A673 (cell line): ENCODE data around the gene YIF1B. TPM values are rescaled to one million over a fixed set of nuclear protein-coding genes. Genes with fewer than 3 reads are reported as not detected.

Experiments used
- BruUV-seq: library from RNA; stranded (reverse); fragments of 400-500 nt; replicated peaks from 2 replicates; lab custom pipeline; 2021; lab: Mats Ljungman, UMichigan
- CTCF ChIA-PET: fragments of 300-600 bp; sonication (Branson Sonifier 250); formaldehyde crosslinking; loops from one replicate; lab custom pipeline; 2022; ENCODE audit warnings: antibody characterized with exemption; lab: Charles Lee
- POLR2A ChIA-PET: fragments of 300-600 bp; sonication (Branson Sonifier 250); formaldehyde crosslinking; loops from one replicate; lab custom pipeline; 2022; ENCODE audit warnings: antibody characterized with exemption; ENCODE audit not compliant: low non-redundant PET; lab: Charles Lee
- DNase-seq: peaks from one replicate; pipeline ENCODE4 v3.0.0-alpha.2; 2015; ENCODE audit warnings: low spot score
- H3K27ac ChIP-seq: fragments of 200-600 bp; sonication (generic); 2 replicates; pipeline ENCODE4 v1.5.1; 2016; ENCODE audit warnings: mixed run types, low read depth, mild to moderate bottlenecking, mixed read lengths, antibody characterized with exemption, low read length; ENCODE audit not compliant: poor library complexity, severe bottlenecking
- H3K27me3 ChIP-seq: fragments of 200-600 bp; sonication (generic); replicated peaks from 2 replicates; pipeline ENCODE4 v1.6.1; 2017; ENCODE audit warnings: mixed run types, low read depth, mild to moderate bottlenecking, mixed read lengths, antibody characterized with exemption, low read length; ENCODE audit not compliant: insufficient read depth, poor library complexity
- H3K36me3 ChIP-seq: fragments of 200-600 bp; sonication (generic); 2 replicates; pipeline ENCODE4 v1.6.1; 2016; ENCODE audit warnings: mixed run types, mild to moderate bottlenecking, mixed read lengths, antibody characterized with exemption, low read length; ENCODE audit not compliant: insufficient read depth, poor library complexity, severe bottlenecking
- H3K4me1 ChIP-seq: fragments of 200-600 bp; sonication (generic); 2 replicates; pipeline ENCODE4 v1.6.1; 2017; ENCODE audit warnings: mixed run types, mild to moderate bottlenecking, mixed read lengths, antibody characterized with exemption, low read length; ENCODE audit not compliant: insufficient read depth, poor library complexity, severe bottlenecking
- H3K4me3 ChIP-seq: fragments of 200-600 bp; sonication (generic); 2 replicates; pipeline ENCODE4 v1.5.1; 2016; ENCODE audit warnings: low read depth, mixed run types, mild to moderate bottlenecking, mixed read lengths, low read length; ENCODE audit not compliant: poor library complexity, severe bottlenecking
- H3K9me3 ChIP-seq: fragments of 200-600 bp; sonication (generic); 2 replicates; pipeline ENCODE4 v1.6.1; 2016; ENCODE audit warnings: mixed run types, low read depth, mild to moderate bottlenecking, mixed read lengths, antibody characterized with exemption, low read length; ENCODE audit not compliant: poor library complexity, severe bottlenecking
- EZH2 ChIP-seq: fragments of 200-600 bp; sonication (generic); IDR thresholded peaks from 2 replicates; pipeline ENCODE4 v1.6.1; 2017; ENCODE audit warnings: borderline replicate concordance, low read depth, mild to moderate bottlenecking, mixed read lengths, antibody characterized with exemption, low read length; ENCODE audit not compliant: poor library complexity, severe bottlenecking
- intact Hi-C: fragments of 100-400 bp; cut with micrococcal nuclease; formaldehyde crosslinking; loops from one replicate; pipeline ENCODE4 v1.10.0; 2022; ENCODE audit not compliant: unreplicated experiment
- total RNA-seq: library from RNA; stranded (reverse); gene quantifications from 2 replicates; pipeline ENCODE4 v1.2.3, GENCODE V29; 2021
- TF ChIP-seq, protein P1 (sequence below): fragments of 300-800, 200-600 bp; sonication (generic); conservative IDR thresholded peaks from 2 replicates; pipeline ENCODE4 v1.5.1; 2017; ENCODE audit warnings: low read depth, mild to moderate bottlenecking, antibody characterized with exemption, low read length, moderate library complexity, mixed read lengths

The YIF1B gene
- total RNA-seq, 1 experiment from 2014 or later: 57.6 TPM

- no peaks in the 10 kb centered on the region for H3K4me1 ChIP-seq
- no peaks in the 10 kb centered on the region for H3K27me3 ChIP-seq
- no peaks in the 10 kb centered on the region for H3K9me3 ChIP-seq
- ChIA-PET POLR2A (no interaction called here), CTCF (no interaction called here)
- no peak overlapping the region for H3K4me3 ChIP-seq
- no peak overlapping the region for H3K27ac ChIP-seq
- no peaks in the 10 kb centered on the region for H3K36me3 ChIP-seq
- no peak for DNase-seq
- BruUV-seq: no TSS peak
- intact Hi-C loops: no loop called here
- no peak for TF ChIP-seq EZH2
- TF ChIP-seq, protein P1, sequence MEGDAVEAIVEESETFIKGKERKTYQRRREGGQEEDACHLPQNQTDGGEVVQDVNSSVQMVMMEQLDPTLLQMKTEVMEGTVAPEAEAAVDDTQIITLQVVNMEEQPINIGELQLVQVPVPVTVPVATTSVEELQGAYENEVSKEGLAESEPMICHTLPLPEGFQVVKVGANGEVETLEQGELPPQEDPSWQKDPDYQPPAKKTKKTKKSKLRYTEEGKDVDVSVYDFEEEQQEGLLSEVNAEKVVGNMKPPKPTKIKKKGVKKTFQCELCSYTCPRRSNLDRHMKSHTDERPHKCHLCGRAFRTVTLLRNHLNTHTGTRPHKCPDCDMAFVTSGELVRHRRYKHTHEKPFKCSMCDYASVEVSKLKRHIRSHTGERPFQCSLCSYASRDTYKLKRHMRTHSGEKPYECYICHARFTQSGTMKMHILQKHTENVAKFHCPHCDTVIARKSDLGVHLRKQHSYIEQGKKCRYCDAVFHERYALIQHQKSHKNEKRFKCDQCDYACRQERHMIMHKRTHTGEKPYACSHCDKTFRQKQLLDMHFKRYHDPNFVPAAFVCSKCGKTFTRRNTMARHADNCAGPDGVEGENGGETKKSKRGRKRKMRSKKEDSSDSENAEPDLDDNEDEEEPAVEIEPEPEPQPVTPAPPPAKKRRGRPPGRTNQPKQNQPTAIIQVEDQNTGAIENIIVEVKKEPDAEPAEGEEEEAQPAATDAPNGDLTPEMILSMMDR: no peak
Observed at GRCh38 chr19:38289955-38290354, 25.8 kb downstream of the YIF1B start.

- BruUV-seq: no TSS peak
- ChIA-PET POLR2A (no interaction called here), CTCF (no interaction called here)
- intact Hi-C loops: no loop called here
- Histone ChIP-seq H3K4me1 (no peaks in the 10 kb centered on the region), H3K9me3 (no peaks in the 10 kb centered on the region), H3K4me3 (no peak overlapping the region), H3K27ac (no peak overlapping the region), H3K36me3 (no peaks in the 10 kb centered on the region), H3K27me3 (no peaks in the 10 kb centered on the region)
- TF ChIP-seq, protein P1: no peak
- TF ChIP-seq EZH2: no peak
- DNase-seq: no peak
Observed at GRCh38 chr19:38288123-38288855, 27.5 kb downstream of the YIF1B start.

DNA sequence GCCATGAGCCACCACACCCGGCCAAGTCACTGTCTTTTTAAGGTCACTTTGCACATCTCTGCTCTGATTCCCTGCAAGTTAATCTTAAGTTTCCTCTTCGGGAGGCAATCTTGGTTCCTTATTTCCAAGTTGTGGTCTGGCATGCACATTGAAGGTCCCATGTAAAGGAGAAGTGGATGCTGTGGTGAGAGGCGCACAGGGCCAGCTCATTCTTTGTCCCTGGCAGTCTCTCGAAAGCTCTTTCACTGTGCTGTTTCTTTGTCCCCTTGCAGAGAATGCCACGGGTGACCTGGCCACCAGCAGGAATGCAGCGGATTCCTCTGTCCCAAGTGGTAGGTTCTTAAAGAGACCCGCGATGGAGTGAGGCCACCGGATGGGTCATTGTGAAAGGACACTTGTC is 28.1 kb downstream of the YIF1B start:
- H3K4me3 ChIP-seq: no peak overlapping the region
- no peak for TF ChIP-seq EZH2
- TF ChIP-seq, protein P1: no peak
- no TSS peak for BruUV-seq
- ChIA-PET POLR2A (no interaction called here), CTCF (no interaction called here)
- H3K4me1 ChIP-seq: no peaks in the 10 kb centered on the region
- no peak for DNase-seq
- no peak overlapping the region for H3K27ac ChIP-seq
- no peaks in the 10 kb centered on the region for H3K9me3 ChIP-seq
- H3K27me3 ChIP-seq: no peaks in the 10 kb centered on the region
- H3K36me3 ChIP-seq: no peaks in the 10 kb centered on the region
- intact Hi-C loops: no loop called here
